HL-60/S4 (cell line): ENCODE data around the gene MGAT5.
"Not testable (repeated sequence)": the region's sequence is repeated elsewhere in the genome, so short reads cannot be mapped to it uniquely, and the experiment has no call there.

Source experiments
- in situ Hi-C: fragments of 300-500 bp; cut with MboI; formaldehyde crosslinking; loops from 2 replicates; pipeline ENCODE4 v1.14.3; 2022; ENCODE audit warnings: low sequenced_read_pairs

The MGAT5 gene

GRCh38 chr2:134274121-134274520 is 20.2 kb downstream of the MGAT5 start:
- in situ Hi-C loops, result no loop called here

- in situ Hi-C loops, result no loop called here
Measured at GRCh38 chr2:134275058-134275862, 21.4 kb downstream of the MGAT5 start.

- in situ Hi-C loops, result no loop called here
Measured at GRCh38 chr2:134276381-134277172, 22.7 kb downstream of the MGAT5 start.

- in situ Hi-C loops, result no loop called here
Measured at GRCh38 chr2:134277223-134277622, 23.4 kb downstream of the MGAT5 start.

GRCh38 chr2:134278553-134278952 is 24.7 kb downstream of the MGAT5 start:
- in situ Hi-C loops, result no loop called here

- in situ Hi-C loops, result no loop called here
Measured at GRCh38 chr2:134279417-134279816, 25.5 kb downstream of the MGAT5 start.

GRCh38 chr2:134280231-134280630 is 26.4 kb downstream of the MGAT5 start:
- in situ Hi-C loops, result no loop called here

- in situ Hi-C loops, result no loop called here
Measured at GRCh38 chr2:134280726-134281125, 26.9 kb downstream of the MGAT5 start.

GRCh38 chr2:134281815-134282419 is 28.0 kb downstream of the MGAT5 start:
- in situ Hi-C loops, result no loop called here

GRCh38 chr2:134282629-134283400 is 28.9 kb downstream of the MGAT5 start:
- in situ Hi-C loops, result no loop called here

- in situ Hi-C loops, result no loop called here
Measured at GRCh38 chr2:134283661-134284060, 29.8 kb downstream of the MGAT5 start.

- in situ Hi-C loops, result no loop called here
Measured at GRCh38 chr2:134284119-134284670, 30.3 kb downstream of the MGAT5 start.

- in situ Hi-C loops, result no loop called here
Measured at GRCh38 chr2:134287323-134287722, 33.5 kb downstream of the MGAT5 start.

- in situ Hi-C loops, result no loop called here
Measured at GRCh38 chr2:134288814-134289213, 34.9 kb downstream of the MGAT5 start.

- in situ Hi-C loops, result no loop called here
Measured at GRCh38 chr2:134289225-134289624, 35.4 kb downstream of the MGAT5 start.

GRCh38 chr2:134290358-134290757 is 36.5 kb downstream of the MGAT5 start:
- in situ Hi-C loops, result no loop called here

GRCh38 chr2:134292514-134292913 is 38.6 kb downstream of the MGAT5 start:
- in situ Hi-C loops, result no loop called here

- in situ Hi-C loops, result no loop called here
Measured at GRCh38 chr2:134293719-134294537, 40.1 kb downstream of the MGAT5 start.

GRCh38 chr2:134294598-134294997 is 40.7 kb downstream of the MGAT5 start:
- in situ Hi-C loops, result not testable (repeated sequence)

- in situ Hi-C loops, result no loop called here
Measured at GRCh38 chr2:134295441-134295840, 41.6 kb downstream of the MGAT5 start.
